ENCODE results near the gene ARL13B. TPM values are rescaled to one million over a fixed set of nuclear protein-coding genes. Genes with fewer than 3 reads are reported as not detected.

The ARL13B gene
- total RNA-seq, 4 donors from 2014 or later = 6.6 to 10.4 (median 9.4) TPM

DNA sequence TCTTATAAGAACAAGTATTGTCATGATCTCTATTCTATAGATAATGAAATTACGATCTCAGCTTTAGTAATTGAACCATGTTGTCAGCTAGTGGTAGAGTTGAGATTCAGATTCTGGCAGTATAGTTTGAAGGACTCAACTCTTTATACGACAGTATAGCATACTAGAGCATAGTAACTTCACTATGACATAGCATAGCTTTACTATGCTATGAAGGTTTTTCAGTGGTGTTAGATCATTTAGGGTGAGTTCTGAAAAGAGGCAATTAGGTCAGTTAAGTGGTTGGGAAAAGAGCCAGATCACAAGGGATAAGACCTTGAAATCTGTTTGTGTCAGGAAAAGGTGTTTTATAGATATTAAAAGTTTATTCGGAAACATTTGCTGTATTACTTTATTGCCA is 40.3 kb downstream of the ARL13B start:
- TF ChIP-seq, protein P1, sequence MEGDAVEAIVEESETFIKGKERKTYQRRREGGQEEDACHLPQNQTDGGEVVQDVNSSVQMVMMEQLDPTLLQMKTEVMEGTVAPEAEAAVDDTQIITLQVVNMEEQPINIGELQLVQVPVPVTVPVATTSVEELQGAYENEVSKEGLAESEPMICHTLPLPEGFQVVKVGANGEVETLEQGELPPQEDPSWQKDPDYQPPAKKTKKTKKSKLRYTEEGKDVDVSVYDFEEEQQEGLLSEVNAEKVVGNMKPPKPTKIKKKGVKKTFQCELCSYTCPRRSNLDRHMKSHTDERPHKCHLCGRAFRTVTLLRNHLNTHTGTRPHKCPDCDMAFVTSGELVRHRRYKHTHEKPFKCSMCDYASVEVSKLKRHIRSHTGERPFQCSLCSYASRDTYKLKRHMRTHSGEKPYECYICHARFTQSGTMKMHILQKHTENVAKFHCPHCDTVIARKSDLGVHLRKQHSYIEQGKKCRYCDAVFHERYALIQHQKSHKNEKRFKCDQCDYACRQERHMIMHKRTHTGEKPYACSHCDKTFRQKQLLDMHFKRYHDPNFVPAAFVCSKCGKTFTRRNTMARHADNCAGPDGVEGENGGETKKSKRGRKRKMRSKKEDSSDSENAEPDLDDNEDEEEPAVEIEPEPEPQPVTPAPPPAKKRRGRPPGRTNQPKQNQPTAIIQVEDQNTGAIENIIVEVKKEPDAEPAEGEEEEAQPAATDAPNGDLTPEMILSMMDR (IDR thresholded peaks at IDR 0.05; ENCODE audit: low read depth) = no peak

GRCh38 chr3:94024385-94024784 is 44.4 kb downstream of the ARL13B start:
- TF ChIP-seq, protein P1 (IDR thresholded peaks at IDR 0.05; ENCODE audit: low read depth) = no peak

DNA sequence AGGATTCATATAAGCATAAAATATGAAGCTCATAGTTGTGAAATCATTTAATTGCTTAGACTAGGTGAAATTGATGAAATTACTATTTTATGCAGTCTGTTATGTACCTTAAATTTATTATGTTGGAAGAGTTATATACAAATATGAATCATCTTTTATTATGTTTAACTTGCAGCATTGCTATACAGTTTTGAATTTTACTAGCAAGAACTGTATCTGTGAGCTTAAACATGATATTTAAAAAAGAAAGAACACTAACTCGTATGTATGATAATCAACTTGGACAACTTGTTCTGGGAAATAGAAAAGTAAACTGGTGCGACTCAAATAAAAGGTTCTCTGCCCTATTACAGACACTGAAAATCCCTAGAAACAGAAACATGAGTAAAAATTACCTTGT is 46.7 kb downstream of the ARL13B start:
- TF ChIP-seq, protein P1 (IDR thresholded peaks at IDR 0.05; ENCODE audit: low read depth) = no peak

GRCh38 chr3:94028093-94028837 is 48.3 kb downstream of the ARL13B start, which contains the start of gene STX19:
TSS of gene STX19 (minus strand) at chr3:94028597. CDS start at chr3:94015269, 13,328 bp downstream.
- TF ChIP-seq, protein P1 (IDR thresholded peaks at IDR 0.05; ENCODE audit: low read depth) = no peak

- TF ChIP-seq, protein P1 (IDR thresholded peaks at IDR 0.05; ENCODE audit: low read depth) = no peak
Measured at GRCh38 chr3:94036909-94037507, 57.1 kb downstream of the ARL13B start.

DNA sequence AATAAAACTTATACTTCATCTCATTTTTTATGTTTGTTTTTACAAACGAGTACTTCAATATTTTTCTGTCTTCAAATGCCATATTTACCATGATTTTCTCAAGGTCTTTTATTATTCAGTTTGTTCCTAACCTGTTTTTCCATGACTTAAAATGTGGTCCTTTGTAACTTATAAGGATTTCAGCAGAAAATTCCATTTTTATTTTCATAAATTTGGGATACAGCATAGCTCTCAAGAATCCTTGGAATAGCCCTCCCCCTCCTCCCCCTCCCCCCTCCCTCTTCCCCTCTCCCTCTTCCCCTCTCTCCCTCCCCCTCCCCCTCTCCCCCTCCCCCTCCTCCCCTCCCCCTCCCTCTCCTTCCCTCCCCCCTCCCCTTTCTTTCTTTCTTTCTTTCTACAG is 63.3 kb downstream of the ARL13B start:
- TF ChIP-seq, protein P1 (IDR thresholded peaks at IDR 0.05; ENCODE audit: low read depth) = no peak

- TF ChIP-seq, protein P1 (IDR thresholded peaks at IDR 0.05; ENCODE audit: low read depth) = no peak
Measured at GRCh38 chr3:94046533-94046932, 66.6 kb downstream of the ARL13B start.
